Ishikawa (cell line): ENCODE measurements around the gene EEPD1.

Source experiments
- CEBPB ChIP-seq: IDR thresholded peaks from 2 replicates; pipeline ENCODE4 v1.6.1; 2012
- CREB1 ChIP-seq: IDR thresholded peaks from 2 replicates; pipeline ENCODE4 v1.6.1; 2012; ENCODE audit warnings: low read depth
- EGR1 ChIP-seq: IDR thresholded peaks from 2 replicates; pipeline ENCODE4 v1.6.1; 2012
- EP300 ChIP-seq: IDR thresholded peaks from 2 replicates; pipeline ENCODE4 v1.6.1; 2012; ENCODE audit warnings: borderline replicate concordance
- FOXM1 ChIP-seq: IDR thresholded peaks from 2 replicates; pipeline ENCODE4 v1.6.1; 2012; ENCODE audit warnings: low read depth, borderline replicate concordance
- MAX ChIP-seq: IDR thresholded peaks from 2 replicates; pipeline ENCODE4 v1.6.1; 2012
- NFIC ChIP-seq: IDR thresholded peaks from 2 replicates; pipeline ENCODE4 v1.6.1; 2012
- RAD21 ChIP-seq: IDR thresholded peaks from 2 replicates; pipeline ENCODE4 v1.6.1; 2012; ENCODE audit warnings: low read depth
- REST ChIP-seq: IDR thresholded peaks from 2 replicates; pipeline ENCODE4 v1.6.1; 2012; ENCODE audit warnings: low read depth, mild to moderate bottlenecking
- TAF1 ChIP-seq: IDR thresholded peaks from 2 replicates; pipeline ENCODE4 v1.6.1; 2012; ENCODE audit warnings: low read depth, mild to moderate bottlenecking
- TCF12 ChIP-seq: IDR thresholded peaks from 2 replicates; pipeline ENCODE4 v1.6.1; 2012; ENCODE audit warnings: low read depth
- TEAD4 ChIP-seq: IDR thresholded peaks from 2 replicates; pipeline ENCODE4 v1.6.1; 2012
- USF1 ChIP-seq: IDR thresholded peaks from 2 replicates; pipeline ENCODE4 v1.6.1; 2012
- YY1 ChIP-seq: IDR thresholded peaks from 2 replicates; pipeline ENCODE4 v1.6.1; 2012; ENCODE audit warnings: low read depth
- ZBTB7A ChIP-seq: IDR thresholded peaks from 2 replicates; pipeline ENCODE4 v1.6.1; 2012; ENCODE audit warnings: low read depth

EEPD1 gene

DNA sequence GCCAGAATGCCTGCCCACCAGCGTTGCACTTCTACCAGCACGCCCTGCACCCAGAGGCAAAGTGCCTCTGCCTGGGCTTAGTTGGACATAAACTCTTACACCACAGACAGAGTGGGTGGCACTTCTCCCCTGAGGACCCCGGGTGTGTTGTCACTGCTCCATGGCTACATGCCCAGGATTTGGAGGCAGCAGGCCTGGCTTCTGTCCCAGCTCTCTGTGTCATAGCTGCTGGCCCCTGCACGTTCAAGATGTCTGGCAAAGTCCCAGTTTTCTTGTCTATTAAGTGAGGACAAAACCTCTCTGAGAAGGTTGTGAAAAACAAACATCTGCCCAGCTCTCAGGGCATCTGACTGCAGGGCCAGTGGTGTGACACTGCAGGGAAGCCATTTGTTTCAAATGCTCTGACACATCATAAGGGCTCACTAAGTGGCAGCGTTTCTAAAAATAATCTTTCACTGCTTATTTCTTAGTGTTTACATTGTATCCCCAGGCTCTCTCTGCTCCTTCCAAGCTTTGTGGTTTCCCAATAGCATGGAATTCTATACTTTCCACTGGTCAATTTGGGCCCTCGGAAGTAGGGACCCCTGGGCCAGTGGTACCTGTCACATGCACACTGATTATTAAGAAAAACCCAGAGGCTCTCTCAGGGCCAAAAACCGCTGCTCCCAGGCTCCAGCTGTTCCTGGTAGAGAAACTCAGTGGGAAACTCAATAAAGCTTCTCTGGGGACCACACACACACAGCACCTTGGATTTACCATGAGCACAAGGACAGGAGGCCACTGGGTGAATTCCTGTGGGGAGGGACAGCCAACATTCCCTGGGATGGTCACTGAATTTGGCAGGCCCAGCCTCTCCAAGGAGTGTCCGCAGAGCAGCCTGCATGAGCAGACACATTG lies 150.4 kb downstream of the EEPD1 start:
- TF ChIP-seq EP300 (peak; percentile 71; the same call in 1 of the 2 replicates), YY1 (no peak), FOXM1 (0 out of 2 replicates have a peak, but pooled peaks have one; percentile 15), EGR1 (no peak), CREB1 (no peak), ZBTB7A (peak; percentile 95; the same call in 1 of the 2 replicates), CEBPB (peak; percentile 31), TCF12 (peak; percentile 82), NFIC (peak; percentile 94), RAD21 (no peak; the same call in 1 of the 2 replicates), MAX (no peak; the same call in 1 of the 2 replicates), REST (no peak), USF1 (no peak), TAF1 (no peak), TEAD4 (0 out of 2 replicates have a peak, but pooled peaks have one; percentile 18)

- TF ChIP-seq NFIC (no peak), MAX (no peak), FOXM1 (no peak), YY1 (no peak), USF1 (no peak), TAF1 (no peak), RAD21 (no peak), TCF12 (no peak), TEAD4 (no peak), REST (no peak), ZBTB7A (no peak), CEBPB (no peak), EP300 (no peak), EGR1 (no peak), CREB1 (no peak)
Measured at GRCh38 chr7:36304099-36304425, 151.0 kb downstream of the EEPD1 start.

DNA sequence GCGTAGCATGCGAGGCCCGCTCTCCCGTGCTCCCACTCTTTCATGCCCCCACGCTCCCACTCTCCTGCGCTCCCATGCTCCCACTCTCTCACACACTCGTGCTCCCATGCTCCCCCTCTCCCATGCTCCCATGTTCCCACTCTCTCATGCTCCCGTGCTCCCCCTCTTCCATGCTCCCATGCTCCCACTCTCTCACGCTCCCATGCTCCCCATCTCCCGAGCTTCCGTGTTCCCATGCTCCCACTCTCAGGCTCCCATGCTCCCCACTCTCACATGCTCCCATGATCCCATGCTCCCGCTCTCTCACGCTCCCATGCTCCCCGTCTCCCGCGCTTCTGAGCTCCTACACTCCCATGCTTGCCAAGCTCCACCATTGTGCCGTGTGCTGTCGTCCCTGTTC lies 152.2 kb downstream of the EEPD1 start:
- TF ChIP-seq YY1 (no peak), ZBTB7A (no peak), REST (no peak), FOXM1 (no peak), USF1 (no peak), RAD21 (no peak), CEBPB (no peak), TEAD4 (no peak), EGR1 (no peak), CREB1 (no peak), TCF12 (no peak), TAF1 (no peak), MAX (no peak), NFIC (no peak), EP300 (no peak)
